B cell (primary cell): ENCODE results near the gene UNC119. TPM values are rescaled to one million over a fixed set of nuclear protein-coding genes. Genes with fewer than 3 reads are reported as not detected.

Experiments used
- ATAC-seq: fragments of 200-7000 bp; cut with Tn5 transposase; one replicate; pipeline ENCODE4 v1.10.0; 2021; ENCODE audit warnings: low read depth, mild to moderate bottlenecking, moderate number of reproducible peaks, moderate library complexity
- CTCF ChIA-PET: fragments of 350-600 bp; sonication (Branson Sonifier 250); formaldehyde crosslinking; loops from one replicate; lab custom pipeline; 2021; ENCODE audit warnings: antibody characterized with exemption, inconsistent platforms; lab: Charles Lee
- POLR2A ChIA-PET: fragments of 350-600 bp; sonication (Branson Sonifier 250); formaldehyde crosslinking; loops from one replicate; lab custom pipeline; 2021; ENCODE audit warnings: antibody characterized with exemption; lab: Charles Lee
- DNase-seq: peaks from one replicate; pipeline ENCODE4 v3.0.0; 2013
- H2AFZ ChIP-seq: 2 replicates; pipeline ENCODE4 v1.6.1; 2012; ENCODE audit warnings: mild to moderate bottlenecking, low read depth, low read length; ENCODE audit not compliant: insufficient read depth, poor library complexity, severe bottlenecking
- H3K27ac ChIP-seq, 2 donors: 1 replicate in 1 of 2; 2 replicates in 1 of 2; pipeline ENCODE4 v1.5.1; 2012 to 2013; ENCODE audit warnings: low read length in 2 of 2, mild to moderate bottlenecking in 2 of 2, moderate library complexity in 1 of 2
- H3K27me3 ChIP-seq, 4 experiments: fragments of 200-600 bp in 1 of 4; sonication (generic) in 1 of 4; replicated peaks in 1 of 4; 1 replicate in 2 of 4; 2 replicates in 2 of 4; pipeline versions ENCODE4 v1.6.1 to v1.7.0; 2013 to 2016; ENCODE audit warnings: low read length in 3 of 4, mild to moderate bottlenecking in 2 of 4, mixed read lengths in 1 of 4, moderate library complexity in 1 of 4; ENCODE audit not compliant: insufficient read depth in 4 of 4, control insufficient read depth in 3 of 4; ENCODE audit errors: control extremely low read depth in 1 of 4
- H3K36me3 ChIP-seq, 2 experiments: replicated peaks in 1 of 2; 1 replicate in 1 of 2; 2 replicates in 1 of 2; pipeline versions ENCODE4 v1.6.1 to v1.7.1; 2013; ENCODE audit warnings: low read length in 1 of 2; ENCODE audit not compliant: insufficient read depth in 2 of 2, control insufficient read depth in 1 of 2; ENCODE audit errors: control extremely low read depth in 1 of 2, extremely low read depth in 1 of 2
- H3K4me1 ChIP-seq, 2 donors: fragments of 200-600 bp in 1 of 2; sonication (generic) in 1 of 2; 1 replicate in 1 of 2; 2 replicates in 1 of 2; pipeline versions ENCODE4 v1.5.1 to v1.6.1; 2013 to 2017; ENCODE audit warnings: low read length in 2 of 2; ENCODE audit not compliant: control insufficient read depth in 2 of 2, insufficient read depth in 2 of 2
- H3K4me2 ChIP-seq: replicated peaks from 2 replicates; pipeline ENCODE3; 2012; ENCODE audit warnings: mild to moderate bottlenecking, low read depth, low read length; ENCODE audit not compliant: poor library complexity, severe bottlenecking
- H3K4me3 ChIP-seq, 5 experiments: fragments of 200-600 bp in 1 of 5; sonication (generic) in 1 of 5; 1 replicate in 3 of 5; 2 replicates in 2 of 5; pipeline versions ENCODE4 v1.5.1 to v1.7.0; 2011 to 2016; ENCODE audit warnings: low read length in 4 of 5, mild to moderate bottlenecking in 4 of 5, low read depth in 2 of 5, control low read depth in 1 of 5, moderate library complexity in 1 of 5; ENCODE audit not compliant: insufficient read depth in 1 of 5; ENCODE audit errors: control extremely low read depth in 1 of 5, extremely low read depth in 1 of 5
- H3K79me2 ChIP-seq: fragments of 200-600 bp; sonication (generic); one replicate; pipeline ENCODE4 v1.6.0; 2016; ENCODE audit warnings: low read length; ENCODE audit not compliant: control insufficient read depth, insufficient read depth
- H3K9ac ChIP-seq: fragments of 200-600 bp; sonication (generic); 2 replicates; pipeline ENCODE4 v1.6.1; 2017; ENCODE audit warnings: mild to moderate bottlenecking, low read length, moderate library complexity
- H3K9me3 ChIP-seq, 3 donors: one replicate each; pipeline versions ENCODE4 v1.6.1 to v1.7.1; 2013; ENCODE audit warnings: low read length in 2 of 3; ENCODE audit not compliant: control insufficient read depth in 2 of 3, insufficient read depth in 1 of 3; ENCODE audit errors: control extremely low read depth in 1 of 3
- H4K20me1 ChIP-seq: 2 replicates; pipeline ENCODE4 v1.6.0; 2012; ENCODE audit warnings: mild to moderate bottlenecking, low read length; ENCODE audit not compliant: insufficient read depth, control insufficient read depth, poor library complexity, severe bottlenecking
- H3K27ac Mint-ChIP-seq: one replicate; pipeline ENCODE4 v1.8.0; 2021; ENCODE audit warnings: mixed read lengths
- H3K27me3 Mint-ChIP-seq: one replicate; pipeline ENCODE4 v1.8.0; 2021; ENCODE audit warnings: mixed read lengths
- H3K4me1 Mint-ChIP-seq: one replicate; pipeline ENCODE4 v1.8.0; 2021; ENCODE audit warnings: mixed read lengths
- H3K4me3 Mint-ChIP-seq: one replicate; pipeline ENCODE4 v1.8.0; 2021; ENCODE audit warnings: mixed read lengths
- H3K9me3 Mint-ChIP-seq: one replicate; pipeline ENCODE4 v1.8.0; 2022; ENCODE audit warnings: mixed read lengths; ENCODE audit not compliant: insufficient read depth
- EZH2 ChIP-seq: IDR thresholded peaks from 2 replicates; pipeline ENCODE4 v1.6.1; 2012; ENCODE audit warnings: borderline replicate concordance, low read depth, mild to moderate bottlenecking, moderate library complexity, low read length; ENCODE audit not compliant: insufficient read depth, poor library complexity, severe bottlenecking
- WGBS: methylation state at CpG from one replicate; pipeline ENCODE4 v1.1.5; 2013; ENCODE audit warnings: missing lambda C conversion rate; ENCODE audit not compliant: insufficient coverage; 5-methylcytosine and 5-hydroxymethylcytosine counted together
- intact Hi-C: fragments of 100-400 bp; cut with micrococcal nuclease; formaldehyde crosslinking; loops from one replicate; pipeline ENCODE4 v1.10.0; 2022
- polyA plus RNA-seq: library from polyadenylated mRNA; depleted of rRNA; stranded (reverse); fragments of >200 nt; gene quantifications from 2 replicates; pipeline ENCODE4 v1.2.3, GENCODE V29; 2012
- total RNA-seq, 2 donors: library from RNA; stranded (reverse); fragments of 120-200 nt in 1 of 2; gene quantifications; 1 replicate in 1 of 2; 2 replicates in 1 of 2; pipeline versions ENCODE4 v1.2.3 to v1.2.4, GENCODE V29; 2013 to 2022
- TF ChIP-seq, protein P1 (sequence below): fragments of 200-600 bp; IDR thresholded peaks from one replicate; pipeline ENCODE4 v1.8.0; 2022; ENCODE audit warnings: antibody characterized with exemption, mild to moderate bottlenecking

UNC119 gene
- total and polyA plus RNA-seq, 2 donors (not counting 1 experiment from before 2014, with no cell fraction given), result 75.3 to 174 TPM

GRCh38 chr17:28548417-28549130 lies 3.9 kb downstream of the UNC119 start:
- H3K4me3 Mint-ChIP-seq, result peak overlapping the region; percentile 83
- H3K9me3 Mint-ChIP-seq, result no peaks in the 10 kb centered on the region
- peak overlapping the region; percentile 96 for H3K27ac Mint-ChIP-seq
- Histone ChIP-seq H4K20me1 (peaks cover 7% of the 10 kb centered on the region), H3K27ac (peak overlapping the region; percentile 91 to 97), H3K4me1 (peaks cover 62 to 69% of the 10 kb centered on the region in 2 donors), H3K9ac (peak overlapping the region; percentile 35), H3K27me3 (no peaks in the 10 kb centered on the region), H3K4me2 (peak overlapping the region; percentile 85), H3K36me3 (peaks cover 2 to 33% of the 10 kb centered on the region in 2 experiments), H3K9me3 (no peaks in the 10 kb centered on the region), H2AFZ (no peak overlapping the region), H3K4me3 (peak overlapping the region in 1 of 5 experiments; percentile 50), H3K79me2 (peaks cover 11% of the 10 kb centered on the region)
- DNase-seq, result no peak
- 96% methylated on average over 3 of the region's 6 CpGs for WGBS
- ChIA-PET POLR2A (no interaction called here), CTCF (interaction anchor here (1.2 to 5.2 kb wide), 10 partner anchors 8 to 98 kb away, joined by 3 to 31 read pairs (median 8); partner anchors contain the start of genes ALDOC and PIGS)
- intact Hi-C loops, result loop anchor here (2.0 kb wide), 1 partner anchor 54 kb away; no protein-coding TSS in a partner anchor
- no peak for ATAC-seq
- TF ChIP-seq, protein P1, sequence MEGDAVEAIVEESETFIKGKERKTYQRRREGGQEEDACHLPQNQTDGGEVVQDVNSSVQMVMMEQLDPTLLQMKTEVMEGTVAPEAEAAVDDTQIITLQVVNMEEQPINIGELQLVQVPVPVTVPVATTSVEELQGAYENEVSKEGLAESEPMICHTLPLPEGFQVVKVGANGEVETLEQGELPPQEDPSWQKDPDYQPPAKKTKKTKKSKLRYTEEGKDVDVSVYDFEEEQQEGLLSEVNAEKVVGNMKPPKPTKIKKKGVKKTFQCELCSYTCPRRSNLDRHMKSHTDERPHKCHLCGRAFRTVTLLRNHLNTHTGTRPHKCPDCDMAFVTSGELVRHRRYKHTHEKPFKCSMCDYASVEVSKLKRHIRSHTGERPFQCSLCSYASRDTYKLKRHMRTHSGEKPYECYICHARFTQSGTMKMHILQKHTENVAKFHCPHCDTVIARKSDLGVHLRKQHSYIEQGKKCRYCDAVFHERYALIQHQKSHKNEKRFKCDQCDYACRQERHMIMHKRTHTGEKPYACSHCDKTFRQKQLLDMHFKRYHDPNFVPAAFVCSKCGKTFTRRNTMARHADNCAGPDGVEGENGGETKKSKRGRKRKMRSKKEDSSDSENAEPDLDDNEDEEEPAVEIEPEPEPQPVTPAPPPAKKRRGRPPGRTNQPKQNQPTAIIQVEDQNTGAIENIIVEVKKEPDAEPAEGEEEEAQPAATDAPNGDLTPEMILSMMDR, result peak; percentile 47
- no peak for TF ChIP-seq EZH2
- no peaks in the 10 kb centered on the region for H3K27me3 Mint-ChIP-seq
- peaks cover 71% of the 10 kb centered on the region for H3K4me1 Mint-ChIP-seq
